Vagina (tissue), 2 donors: ENCODE data around the gene VAX1.

Experiments
- CTCF ChIP-seq, 3 experiments: fragments of 450-650 bp in 2 of 3; fragments of 200-600 bp in 1 of 3; sonication (generic) in 1 of 3; IDR thresholded peaks; one replicate each; pipeline ENCODE4 v1.5.1; 2017 to 2019; ENCODE audit warnings: antibody characterized with exemption in 3 of 3, mild to moderate bottlenecking in 2 of 3, moderate library complexity in 2 of 3
- POLR2AphosphoS5 ChIP-seq, 2 donors: sonication (generic); formaldehyde crosslinking; IDR thresholded peaks; one replicate each; pipeline ENCODE4 v1.9.0; 2017; ENCODE audit warnings: antibody characterized with exemption in 2 of 2, mild to moderate bottlenecking in 2 of 2, low read depth in 1 of 2; ENCODE audit not compliant: insufficient read depth in 1 of 2

GRCh38 chr10:117138838-117139580, 939 bp upstream of the VAX1 start:
- TF ChIP-seq POLR2AphosphoS5 (IDR thresholded peaks at IDR 0.05; ENCODE audit: insufficient read depth in 1 of 2, low read depth in 1 of 2), result no peak
- no peak for TF ChIP-seq CTCF (IDR thresholded peaks at IDR 0.05)
